Stimulated activated effector memory CD8-positive, alpha-beta T cell treated with anti-CD3 and anti-CD28 coated beads, Interleukin-12 subunit alpha, Interleukin-12 subunit beta, amount 100 ng/mL, for 72 hours (primary cell): ENCODE measurements around the gene SYDE2.
"Not testable (repeated sequence)": the region's sequence is repeated elsewhere in the genome, so short reads cannot be mapped to it uniquely, and the experiment has no call there.

Source experiments
- ATAC-seq: fragments of 150-1000 bp; cut with Tn5 transposase; 2 replicates; pipeline ENCODE4 v1.10.0; 2021
- DNase-seq, 2 donors: peaks; one replicate each; pipeline ENCODE4 v3.0.0; 2021 to 2022; ENCODE audit warnings: low spot score in 2 of 2
- H3K27ac Mint-ChIP-seq: one replicate; pipeline ENCODE4 v1.8.0; 2022; ENCODE audit warnings: mild to moderate bottlenecking, mixed read lengths
- H3K36me3 Mint-ChIP-seq: one replicate; pipeline ENCODE4 v1.8.0; 2022; ENCODE audit warnings: mild to moderate bottlenecking, mixed read lengths
- H3K4me1 Mint-ChIP-seq: one replicate; pipeline ENCODE4 v1.8.0; 2022; ENCODE audit warnings: mixed read lengths
- H3K4me3 Mint-ChIP-seq: one replicate; pipeline ENCODE4 v1.8.0; 2022; ENCODE audit warnings: mild to moderate bottlenecking, mixed read lengths
- H3K9me3 Mint-ChIP-seq: one replicate; pipeline ENCODE4 v1.8.0; 2022; ENCODE audit warnings: mixed read lengths

The SYDE2 gene

GRCh38 chr1:85192129-85192528 lies 8.7 kb downstream of the SYDE2 start:
- not testable (repeated sequence) for H3K4me3 Mint-ChIP-seq, H3K36me3 Mint-ChIP-seq, ATAC-seq, H3K9me3 Mint-ChIP-seq, DNase-seq, H3K4me1 Mint-ChIP-seq, H3K27ac Mint-ChIP-seq

GRCh38 chr1:85189120-85189519 lies 11.7 kb downstream of the SYDE2 start:
- Mint-ChIP-seq H3K4me3 (no peak overlapping the region), H3K27ac (no peak overlapping the region), H3K9me3 (no peaks in the 10 kb centered on the region), H3K36me3 (no peaks in the 10 kb centered on the region), H3K4me1 (no peaks in the 10 kb centered on the region)
- ATAC-seq = no peak
- DNase-seq = no peak

GRCh38 chr1:85188530-85188929 lies 12.3 kb downstream of the SYDE2 start:
- ATAC-seq (no peak), DNase-seq (no peak)
- no peaks in the 10 kb centered on the region for H3K36me3 Mint-ChIP-seq
- no peak overlapping the region for H3K4me3 Mint-ChIP-seq
- H3K9me3 Mint-ChIP-seq = no peaks in the 10 kb centered on the region
- no peak overlapping the region for H3K27ac Mint-ChIP-seq
- H3K4me1 Mint-ChIP-seq = no peaks in the 10 kb centered on the region

GRCh38 chr1:85187021-85187420 lies 13.8 kb downstream of the SYDE2 start:
- H3K36me3 Mint-ChIP-seq, H3K4me3 Mint-ChIP-seq, ATAC-seq, H3K4me1 Mint-ChIP-seq, H3K9me3 Mint-ChIP-seq, H3K27ac Mint-ChIP-seq, DNase-seq: not testable (repeated sequence)

DNA sequence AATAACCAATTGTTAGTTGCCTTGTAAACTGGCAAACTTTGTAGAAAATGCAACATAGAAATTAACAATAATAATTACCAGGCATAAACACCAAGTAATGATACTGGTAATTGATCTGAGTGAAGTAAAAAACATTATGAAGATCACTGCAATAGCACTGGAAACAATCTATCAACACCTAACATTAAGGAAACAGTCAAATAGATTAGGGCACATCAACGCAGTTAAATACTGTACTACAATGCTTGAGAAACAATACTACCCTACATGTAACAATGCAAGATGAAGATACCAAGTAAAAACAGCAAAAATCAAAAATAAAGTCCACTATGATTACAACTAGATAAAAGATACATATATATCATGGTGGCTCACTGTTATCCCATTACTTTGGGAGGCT lies 16.6 kb downstream of the SYDE2 start:
- H3K9me3 Mint-ChIP-seq = no peaks in the 10 kb centered on the region
- H3K36me3 Mint-ChIP-seq = no peaks in the 10 kb centered on the region
- ATAC-seq = no peak
- peaks cover 8% of the 10 kb centered on the region for H3K4me1 Mint-ChIP-seq
- H3K27ac Mint-ChIP-seq = no peak overlapping the region
- no peak overlapping the region for H3K4me3 Mint-ChIP-seq
- DNase-seq = no peak

DNA sequence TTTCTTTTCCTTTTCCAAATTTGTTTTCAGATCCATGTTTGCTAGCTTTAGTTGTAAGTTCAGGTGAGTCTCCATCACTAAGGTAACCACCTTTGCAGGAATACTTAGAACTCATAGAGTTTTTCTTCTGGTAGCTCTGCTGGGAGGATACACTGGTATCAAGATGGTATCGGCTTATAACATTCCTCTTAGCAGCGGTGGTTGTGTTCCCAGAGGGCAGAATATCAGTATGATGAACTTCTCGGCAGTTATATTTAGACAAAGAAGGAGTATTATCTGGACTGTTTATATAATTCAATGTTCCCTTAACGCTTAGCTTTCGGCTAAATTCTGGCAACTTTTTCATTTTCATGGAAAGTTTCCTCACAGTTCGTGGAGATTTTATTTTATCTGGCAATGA lies 18.1 kb downstream of the SYDE2 start:
- no peaks in the 10 kb centered on the region for H3K36me3 Mint-ChIP-seq
- peaks cover 10% of the 10 kb centered on the region for H3K4me1 Mint-ChIP-seq
- no peak overlapping the region for H3K27ac Mint-ChIP-seq
- DNase-seq (no peak), ATAC-seq (no peak)
- H3K9me3 Mint-ChIP-seq = no peaks in the 10 kb centered on the region
- no peak overlapping the region for H3K4me3 Mint-ChIP-seq

- DNase-seq (no peak), ATAC-seq (no peak)
- Mint-ChIP-seq H3K4me3 (no peak overlapping the region), H3K4me1 (peaks cover 10% of the 10 kb centered on the region), H3K9me3 (no peaks in the 10 kb centered on the region), H3K27ac (no peak overlapping the region), H3K36me3 (no peaks in the 10 kb centered on the region)
These were observed 19.9 kb downstream of the SYDE2 start for GRCh38 chr1:85180869-85181268.

DNA sequence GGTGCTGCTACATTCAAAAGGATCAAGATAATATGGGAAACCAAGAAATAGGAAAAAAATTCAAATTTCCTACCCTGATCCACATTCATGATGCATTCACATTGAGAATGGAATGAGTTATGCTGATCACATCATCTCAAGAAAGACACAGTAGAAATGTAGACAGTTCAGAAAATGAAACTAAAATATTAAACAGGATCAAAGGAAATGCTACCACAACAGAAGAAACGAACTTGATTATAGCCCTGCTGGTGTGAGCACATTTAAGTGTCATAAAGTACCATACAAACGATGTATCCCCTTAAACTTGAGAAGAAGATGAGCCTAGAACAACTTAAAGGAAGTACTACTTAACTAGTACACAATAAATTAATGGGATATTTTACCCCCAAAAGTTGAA lies 21.3 kb downstream of the SYDE2 start:
- peak overlapping the region; percentile 4 for H3K4me3 Mint-ChIP-seq
- peak; percentile 65 for ATAC-seq
- peak overlapping the region; percentile 50 for H3K27ac Mint-ChIP-seq
- peaks cover 10% of the 10 kb centered on the region for H3K4me1 Mint-ChIP-seq
- DNase-seq = no peak
- H3K9me3 Mint-ChIP-seq = no peaks in the 10 kb centered on the region
- no peaks in the 10 kb centered on the region for H3K36me3 Mint-ChIP-seq

DNA sequence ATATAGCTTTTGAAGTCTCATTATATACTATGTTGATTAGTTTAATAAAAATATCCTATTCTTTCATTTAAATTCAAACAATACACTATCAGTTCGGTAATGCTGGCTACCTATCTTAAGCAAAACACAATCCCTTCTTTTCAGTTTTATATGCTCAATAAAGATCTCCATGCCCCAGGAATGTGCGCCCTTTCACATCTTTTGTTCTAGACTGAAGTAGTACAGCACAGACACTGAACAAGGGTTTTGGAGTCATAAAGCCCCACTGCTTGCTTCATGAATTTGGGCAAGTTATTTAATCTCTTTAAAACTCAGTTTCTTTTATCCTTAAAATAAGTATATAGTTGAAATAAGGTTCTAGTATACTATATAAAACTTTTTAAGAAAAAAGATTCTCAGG lies 22.4 kb downstream of the SYDE2 start:
- peaks cover 10% of the 10 kb centered on the region for H3K4me1 Mint-ChIP-seq
- H3K27ac Mint-ChIP-seq = no peak overlapping the region
- no peaks in the 10 kb centered on the region for H3K9me3 Mint-ChIP-seq
- no peaks in the 10 kb centered on the region for H3K36me3 Mint-ChIP-seq
- DNase-seq = no peak
- H3K4me3 Mint-ChIP-seq = no peak overlapping the region
- ATAC-seq = no peak

- no peak overlapping the region for H3K27ac Mint-ChIP-seq
- H3K4me1 Mint-ChIP-seq = peaks cover 5% of the 10 kb centered on the region
- no peaks in the 10 kb centered on the region for H3K36me3 Mint-ChIP-seq
- DNase-seq (no peak), ATAC-seq (peak; percentile 70)
- no peak overlapping the region for H3K4me3 Mint-ChIP-seq
- H3K9me3 Mint-ChIP-seq = no peaks in the 10 kb centered on the region
These were observed 26.3 kb downstream of the SYDE2 start for GRCh38 chr1:85174503-85174902.

GRCh38 chr1:85172684-85173337 lies 28.0 kb downstream of the SYDE2 start:
- H3K27ac Mint-ChIP-seq = no peak overlapping the region
- H3K4me1 Mint-ChIP-seq = no peaks in the 10 kb centered on the region
- DNase-seq = no peak
- H3K4me3 Mint-ChIP-seq = no peak overlapping the region
- no peaks in the 10 kb centered on the region for H3K9me3 Mint-ChIP-seq
- no peak for ATAC-seq
- H3K36me3 Mint-ChIP-seq = no peaks in the 10 kb centered on the region

DNA sequence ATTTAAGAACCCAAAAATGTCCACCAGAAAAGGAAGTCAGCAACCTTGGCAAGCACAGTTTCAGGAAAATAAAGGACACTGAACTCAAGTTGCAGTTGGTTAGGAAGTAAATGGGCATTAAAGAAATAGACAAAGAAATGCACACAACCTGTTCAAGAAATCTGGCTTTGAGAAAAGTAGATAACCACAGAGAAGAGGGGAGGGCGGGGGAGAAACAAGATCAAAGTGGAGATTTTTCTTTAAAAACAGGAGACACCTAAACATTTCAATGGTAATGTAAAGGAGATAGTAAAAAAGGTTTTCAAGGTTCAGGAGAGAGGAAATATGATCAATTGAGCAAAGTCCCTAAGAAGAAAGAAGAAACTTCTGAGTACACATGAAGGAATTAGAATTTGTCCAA lies 29.1 kb downstream of the SYDE2 start:
- Mint-ChIP-seq H3K27ac (no peak overlapping the region), H3K36me3 (no peaks in the 10 kb centered on the region), H3K4me3 (no peak overlapping the region), H3K4me1 (no peaks in the 10 kb centered on the region), H3K9me3 (no peaks in the 10 kb centered on the region)
- DNase-seq (no peak), ATAC-seq (no peak)

GRCh38 chr1:85168884-85169283 lies 31.9 kb downstream of the SYDE2 start:
- DNase-seq (no peak), ATAC-seq (no peak)
- Mint-ChIP-seq H3K9me3 (no peaks in the 10 kb centered on the region), H3K4me1 (no peaks in the 10 kb centered on the region), H3K27ac (no peak overlapping the region), H3K4me3 (no peak overlapping the region), H3K36me3 (no peaks in the 10 kb centered on the region)

GRCh38 chr1:85166351-85166750 lies 34.5 kb downstream of the SYDE2 start:
- Mint-ChIP-seq H3K9me3 (no peaks in the 10 kb centered on the region), H3K4me3 (no peak overlapping the region), H3K36me3 (no peaks in the 10 kb centered on the region), H3K27ac (no peak overlapping the region), H3K4me1 (no peaks in the 10 kb centered on the region)
- no peak for DNase-seq
- ATAC-seq = no peak

- no peaks in the 10 kb centered on the region for H3K36me3 Mint-ChIP-seq
- no peak overlapping the region for H3K4me3 Mint-ChIP-seq
- DNase-seq = no peak
- no peak overlapping the region for H3K27ac Mint-ChIP-seq
- no peak for ATAC-seq
- H3K4me1 Mint-ChIP-seq = no peaks in the 10 kb centered on the region
- no peaks in the 10 kb centered on the region for H3K9me3 Mint-ChIP-seq
These were observed 41.9 kb downstream of the SYDE2 start for GRCh38 chr1:85158910-85159309.

- Mint-ChIP-seq H3K4me3 (no peak overlapping the region), H3K4me1 (no peaks in the 10 kb centered on the region), H3K36me3 (no peaks in the 10 kb centered on the region), H3K27ac (no peak overlapping the region), H3K9me3 (no peaks in the 10 kb centered on the region)
- no peak for ATAC-seq
- no peak for DNase-seq
These were observed 43.4 kb downstream of the SYDE2 start for GRCh38 chr1:85157436-85157835.
